ENCODE data around the gene HOXD9.

The HOXD9 gene

DNA sequence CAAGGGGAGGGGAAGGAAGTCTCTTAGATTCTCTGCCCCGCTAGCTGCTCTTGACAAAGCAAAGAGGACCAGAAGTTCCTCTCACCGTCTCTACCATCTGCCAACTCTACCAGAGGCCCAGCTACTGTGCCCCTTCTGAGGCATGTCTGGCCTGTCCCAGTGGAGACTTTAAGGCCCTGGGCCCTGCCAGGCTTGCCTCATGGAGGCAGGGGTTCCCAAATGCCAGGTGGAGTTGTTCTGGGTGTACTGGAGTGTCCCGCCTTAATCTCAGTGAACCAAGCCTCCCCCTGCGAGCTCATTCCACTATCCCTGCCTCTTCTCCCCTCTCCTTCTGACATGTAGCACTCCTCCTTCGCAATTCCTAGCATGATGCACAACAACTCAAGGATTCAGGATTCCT is 20.7 kb upstream of the HOXD9 start:
- TF ChIP-seq CTCF (IDR thresholded peaks at IDR 0.05), result no peak
- H3K4me1 ChIP-seq (ENCODE audit: control insufficient read depth in 1 of 2, insufficient read depth in 1 of 2, low read depth in 1 of 2, low read length in 1 of 2), result peaks cover 18 to 24% of the 10 kb centered on the region in 2 experiments
- H3K27ac ChIP-seq, result no peak overlapping the region
- H3K9me3 ChIP-seq, result no peaks in the 10 kb centered on the region
- H3K27me3 ChIP-seq, result peaks cover 100% of the 10 kb centered on the region
- H3K4me3 ChIP-seq (ENCODE audit: low read depth in 1 of 2, low read length in 1 of 2), result no peak overlapping the region
- H3K36me3 ChIP-seq, result no peaks in the 10 kb centered on the region

DNA sequence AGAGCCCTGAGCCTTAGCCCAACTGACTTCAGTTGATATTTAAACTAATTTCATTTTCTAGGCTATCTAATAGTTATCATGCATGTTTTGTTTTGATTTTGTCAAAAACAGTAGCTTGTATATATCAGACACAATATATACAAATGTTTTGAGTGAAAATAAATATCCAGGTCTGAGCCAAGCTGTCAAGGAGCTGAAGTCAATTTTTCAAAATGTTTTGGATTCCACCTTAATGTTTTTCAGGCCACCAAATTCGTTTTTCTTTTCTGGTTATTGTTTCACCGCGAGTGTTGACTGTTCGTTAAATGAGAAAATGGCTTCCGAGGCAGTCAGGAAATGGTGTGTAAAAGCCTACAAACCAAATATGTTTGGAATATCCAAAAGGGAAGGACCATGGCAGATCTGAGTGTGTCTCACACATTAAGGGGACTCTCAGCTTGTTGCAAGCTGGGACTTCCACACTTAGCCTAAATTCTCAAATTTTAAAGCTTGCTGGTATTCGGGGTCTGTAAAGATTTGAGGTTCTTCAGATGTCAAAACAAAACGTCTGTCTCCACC is 20.1 kb upstream of the HOXD9 start:
- TF ChIP-seq CTCF (IDR thresholded peaks at IDR 0.05), result no peak
- no peaks in the 10 kb centered on the region for H3K9me3 ChIP-seq

DNA sequence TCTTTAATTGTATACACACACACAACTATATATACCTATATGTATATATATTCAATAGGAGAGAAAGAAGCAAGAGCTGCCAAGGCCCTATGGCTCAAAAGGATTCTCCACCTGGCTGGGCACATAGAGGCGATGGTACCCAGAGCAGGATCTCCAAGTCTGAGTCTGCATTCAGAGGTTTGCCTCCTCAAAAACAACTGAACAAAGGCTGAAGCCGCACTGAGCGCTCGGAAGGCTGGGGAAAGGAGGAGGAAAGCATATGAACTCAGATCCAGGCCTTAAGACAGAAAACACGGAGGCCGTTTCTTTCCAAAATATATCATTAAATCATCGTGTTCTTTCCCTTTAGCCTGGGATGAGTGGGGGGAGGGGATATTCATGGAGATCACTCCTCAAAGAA is 19.3 kb upstream of the HOXD9 start:
- Histone ChIP-seq H3K36me3 (no peaks in the 10 kb centered on the region), H3K9me3 (no peaks in the 10 kb centered on the region), H3K27ac (no peak overlapping the region), H3K27me3 (peaks cover 100% of the 10 kb centered on the region), H3K4me1 (ENCODE audit: control insufficient read depth in 1 of 2, insufficient read depth in 1 of 2, low read depth in 1 of 2, low read length in 1 of 2) (peaks cover 9 to 19% of the 10 kb centered on the region in 2 experiments), H3K4me3 (ENCODE audit: low read depth in 1 of 2, low read length in 1 of 2) (no peak overlapping the region)
- no peak for TF ChIP-seq CTCF (IDR thresholded peaks at IDR 0.05)

More for the DNA sequence above, 20.1 kb upstream of the HOXD9 start:
- Histone ChIP-seq H3K27ac (no peak overlapping the region), H3K36me3 (no peaks in the 10 kb centered on the region), H3K4me1 (ENCODE audit: control insufficient read depth in 1 of 2, insufficient read depth in 1 of 2, low read depth in 1 of 2, low read length in 1 of 2) (peaks cover 17 to 24% of the 10 kb centered on the region in 2 experiments), H3K4me3 (ENCODE audit: low read depth in 1 of 2, low read length in 1 of 2) (no peak overlapping the region), H3K27me3 (peaks cover 100% of the 10 kb centered on the region)

DNA sequence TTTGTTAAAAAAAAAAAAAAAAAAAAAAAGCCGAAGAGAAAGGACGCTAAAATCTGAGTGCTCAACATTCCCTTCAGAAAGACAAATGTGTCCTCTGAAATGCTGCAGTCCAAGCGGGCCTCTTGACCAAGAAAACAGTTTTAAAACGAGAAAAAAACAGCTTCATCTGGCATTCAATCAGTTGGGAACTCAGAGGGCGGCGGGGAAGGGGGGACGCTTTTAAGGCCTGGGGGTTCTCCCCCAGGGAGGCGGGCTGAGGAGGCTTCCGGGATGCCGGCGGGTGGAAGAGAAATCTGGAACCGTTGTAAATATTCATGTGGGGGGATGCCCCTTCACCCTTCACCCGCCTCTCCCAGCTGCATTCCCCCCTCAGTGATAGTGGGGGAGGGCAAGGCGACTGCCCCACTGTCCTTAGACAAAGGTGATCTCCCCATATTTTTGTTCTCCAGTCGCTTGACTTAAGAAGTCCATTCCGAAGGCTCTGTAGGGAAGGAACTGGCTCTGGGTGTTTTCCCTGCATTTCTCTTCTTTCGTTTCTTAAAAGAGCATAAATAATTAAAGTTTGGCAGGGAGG is 18.7 kb upstream of the HOXD9 start:
- Histone ChIP-seq H3K4me3 (ENCODE audit: low read depth in 1 of 2, low read length in 1 of 2) (no peak overlapping the region), H3K27me3 (peaks cover 100% of the 10 kb centered on the region), H3K4me1 (ENCODE audit: control insufficient read depth in 1 of 2, insufficient read depth in 1 of 2, low read depth in 1 of 2, low read length in 1 of 2) (peaks cover 9 to 19% of the 10 kb centered on the region in 2 experiments), H3K36me3 (no peaks in the 10 kb centered on the region), H3K27ac (no peak overlapping the region), H3K9me3 (no peaks in the 10 kb centered on the region)
- TF ChIP-seq CTCF (IDR thresholded peaks at IDR 0.05), result no peak

DNA sequence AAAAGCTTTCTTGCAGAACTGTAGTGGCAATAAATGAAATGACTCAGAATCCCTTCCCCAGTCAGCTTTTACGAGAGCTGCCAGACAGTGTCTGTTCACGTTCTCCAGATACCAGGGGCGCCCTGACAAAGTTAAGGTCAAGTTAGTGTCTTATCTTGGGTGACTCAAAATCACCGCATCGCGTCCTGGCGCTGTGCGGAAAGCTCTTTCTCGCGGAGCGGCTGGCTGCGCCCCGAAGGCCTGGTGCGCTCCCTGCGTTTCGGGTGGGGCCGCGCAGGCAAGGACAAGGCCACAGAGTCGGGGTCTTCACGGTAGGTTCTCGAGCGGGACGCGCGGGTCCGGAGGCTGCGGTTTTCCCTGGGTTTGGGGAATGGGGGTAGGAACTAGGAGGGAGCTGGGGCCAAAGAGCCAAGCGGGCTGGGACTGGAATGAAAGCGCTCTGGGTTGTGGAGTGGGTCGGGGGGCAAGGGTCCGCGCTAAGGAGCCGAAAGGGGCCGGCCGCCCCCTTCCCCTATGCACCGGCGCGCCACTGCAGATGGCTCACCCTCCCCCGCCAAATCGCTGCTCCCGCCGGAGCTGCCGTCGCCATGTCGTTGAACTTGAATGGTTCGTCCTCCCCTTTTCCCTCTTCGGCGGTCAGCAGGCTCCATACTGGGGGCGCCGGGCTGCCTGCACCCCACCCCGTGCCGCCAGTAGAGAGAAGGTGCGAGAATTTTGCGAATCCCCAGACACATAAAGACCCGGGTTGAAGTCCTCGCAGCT is 18.0 kb upstream of the HOXD9 start:
- Histone ChIP-seq H3K4me3 (ENCODE audit: low read depth in 1 of 2, low read length in 1 of 2) (no peak overlapping the region), H3K27me3 (peaks cover 100% of the 10 kb centered on the region), H3K4me1 (ENCODE audit: control insufficient read depth in 1 of 2, insufficient read depth in 1 of 2, low read depth in 1 of 2, low read length in 1 of 2) (peaks cover 9 to 19% of the 10 kb centered on the region in 2 experiments), H3K27ac (no peak overlapping the region), H3K9me3 (no peaks in the 10 kb centered on the region), H3K36me3 (no peaks in the 10 kb centered on the region)
- no peak for TF ChIP-seq CTCF (IDR thresholded peaks at IDR 0.05)

Data from neutrophil (primary cell).